Erythroblast (primary cell): Measurements from ENCODE around the gene RALGPS1.

Experiments
- GATA1 ChIP-seq: IDR thresholded peaks from 2 replicates; pipeline ENCODE4 v1.6.1; 2011; ENCODE audit warnings: low read depth, mild to moderate bottlenecking, control low read depth, low read length, moderate library complexity
- POLR2A ChIP-seq: IDR thresholded peaks from 2 replicates; pipeline ENCODE4 v1.6.1; 2011; ENCODE audit warnings: mild to moderate bottlenecking, low read length

- no peak for TF ChIP-seq POLR2A
- TF ChIP-seq GATA1 = no peak
Observed at GRCh38 chr9:126915281-126915816, 767 bp downstream of the RALGPS1 start.
